Lower leg skin (tissue), 4 donors: Measurements from ENCODE around the gene RPP14. TPM values are rescaled to one million over a fixed set of nuclear protein-coding genes. Genes with fewer than 3 reads are reported as not detected.

ENCODE experiments used
- DNase-seq, 2 donors: peaks; one replicate each; pipeline ENCODE4 v3.0.0-alpha.2; 2019; ENCODE audit warnings: low spot score in 2 of 2
- H3K4me3 ChIP-seq: fragments of 200-600 bp; sonication (generic); 2 replicates; pipeline ENCODE4 v1.5.1; 2017; ENCODE audit warnings: mild to moderate bottlenecking, low read depth; ENCODE audit not compliant: poor library complexity, severe bottlenecking
- CTCF ChIP-seq, 3 donors: fragments of 450-650 bp; IDR thresholded peaks; one replicate each; pipeline ENCODE4 v1.5.1; 2016; ENCODE audit warnings: antibody characterized with exemption in 3 of 3, mild to moderate bottlenecking in 3 of 3, moderate library complexity in 2 of 3
- POLR2A ChIP-seq, 2 donors: fragments of 450-650 bp; IDR thresholded peaks; one replicate each; pipeline ENCODE4 v1.6.1; 2016 to 2017; ENCODE audit warnings: antibody characterized with exemption in 2 of 2, mild to moderate bottlenecking in 1 of 2, moderate library complexity in 1 of 2
- WGBS, 2 donors: methylation state at CpG; one replicate each; pipeline ENCODE4 v1.1.5; 2018; 5-methylcytosine and 5-hydroxymethylcytosine counted together
- intact Hi-C: fragments of 100-400 bp; cut with DNase I; formaldehyde crosslinking; loops from one replicate; pipeline ENCODE4 v1.15.0; 2023; ENCODE audit warnings: low total_unique reads
- total RNA-seq, 4 donors: library from RNA; depleted of rRNA; stranded (reverse); fragments of >200 nt; gene quantifications; one replicate each; pipeline ENCODE4 v1.1.0, GENCODE V29; 2016

The RPP14 gene
- total RNA-seq, 4 donors from 2014 or later, result 8.2 to 16.7 (median 9.5) TPM

- WGBS, 2 donors, result 93 to 97% methylated on average over 3 of the region's 3 CpGs
- intact Hi-C loops, result no loop called here
- H3K4me3 ChIP-seq, result no peak overlapping the region
- DNase-seq, result no peak
- TF ChIP-seq CTCF (IDR thresholded peaks at IDR 0.05), result no peak
- no peak for TF ChIP-seq POLR2A (IDR thresholded peaks at IDR 0.05)
These were observed 35.3 kb downstream of the RPP14 start for GRCh38 chr3:58341376-58341775.

GRCh38 chr3:58342676-58343075, 36.6 kb downstream of the RPP14 start:
- DNase-seq, result no peak
- H3K4me3 ChIP-seq, result no peak overlapping the region
- intact Hi-C loops, result no loop called here
- 88% methylated on average over 5 of the region's 5 CpGs for WGBS, 2 donors
- TF ChIP-seq CTCF (IDR thresholded peaks at IDR 0.05) (no peak), POLR2A (IDR thresholded peaks at IDR 0.05) (no peak)

GRCh38 chr3:58345457-58345856, 39.4 kb downstream of the RPP14 start:
- intact Hi-C loops, result no loop called here
- TF ChIP-seq POLR2A (IDR thresholded peaks at IDR 0.05), result no peak
- no peak for TF ChIP-seq CTCF (IDR thresholded peaks at IDR 0.05)
- no peak overlapping the region for H3K4me3 ChIP-seq
- no peak for DNase-seq
- WGBS, 2 donors, result 95% methylated on average over 4 of the region's 4 CpGs

- H3K4me3 ChIP-seq, result no peak overlapping the region
- DNase-seq, result no peak
- intact Hi-C loops, result no loop called here
- TF ChIP-seq POLR2A (IDR thresholded peaks at IDR 0.05) (no peak), CTCF (IDR thresholded peaks at IDR 0.05) (no peak)
- WGBS, 2 donors, result 48 to 97% methylated on average over 2 of the region's 2 CpGs
These were observed 40.3 kb downstream of the RPP14 start for GRCh38 chr3:58346368-58346767.

GRCh38 chr3:58347984-58348383, 41.9 kb downstream of the RPP14 start:
- WGBS, 2 donors, result 89 to 90% methylated on average over 7 of the region's 7 CpGs
- TF ChIP-seq POLR2A (IDR thresholded peaks at IDR 0.05) (no peak), CTCF (IDR thresholded peaks at IDR 0.05) (no peak)
- intact Hi-C loops, result no loop called here
- no peak overlapping the region for H3K4me3 ChIP-seq
- no peak for DNase-seq
